ENCODE results near the gene TUBB2A.
A peak's percentile ranks its signal among the peaks of the same experiment; 100 is the strongest.

DNA sequence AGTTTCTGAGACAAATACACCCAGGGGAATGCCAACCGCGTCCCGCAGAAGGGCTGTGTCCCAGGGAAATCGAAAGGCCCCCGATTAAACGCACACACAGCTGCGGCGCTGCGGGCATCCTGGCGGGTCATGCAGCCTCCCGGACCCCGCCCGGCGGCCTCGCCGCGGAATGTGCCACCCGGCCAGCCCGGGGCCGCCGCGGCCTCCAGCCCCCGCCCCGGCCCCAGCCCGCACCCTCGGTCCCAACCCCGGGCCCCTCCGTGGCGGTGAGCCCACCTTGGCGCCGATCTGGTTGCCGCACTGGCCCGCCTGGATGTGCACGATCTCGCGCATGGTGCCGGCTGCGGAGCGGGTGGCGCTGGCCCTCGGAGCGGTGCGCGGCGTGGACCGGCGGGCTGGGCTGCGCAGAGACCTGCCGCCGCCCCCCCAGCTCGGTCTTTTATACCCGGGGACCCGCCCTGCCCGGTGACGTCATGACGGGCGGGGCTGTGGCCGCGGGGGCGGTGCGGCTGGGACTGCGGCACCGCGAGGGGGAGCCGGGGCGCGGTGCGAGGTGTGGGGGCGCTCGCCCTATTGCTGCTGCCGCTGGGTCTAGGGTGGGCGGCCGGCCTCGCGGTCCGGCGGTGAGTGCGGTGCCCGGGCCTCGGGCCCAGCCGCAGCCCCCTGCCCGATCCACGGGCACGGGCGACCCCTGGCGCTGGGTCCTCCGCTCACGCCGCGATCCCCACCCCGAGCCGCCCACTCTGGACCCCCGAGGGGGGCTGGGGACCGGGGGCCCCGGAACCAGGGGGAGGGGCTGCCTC lies at the start of gene TUBB2A:
- TF ChIP-seq, protein P1, sequence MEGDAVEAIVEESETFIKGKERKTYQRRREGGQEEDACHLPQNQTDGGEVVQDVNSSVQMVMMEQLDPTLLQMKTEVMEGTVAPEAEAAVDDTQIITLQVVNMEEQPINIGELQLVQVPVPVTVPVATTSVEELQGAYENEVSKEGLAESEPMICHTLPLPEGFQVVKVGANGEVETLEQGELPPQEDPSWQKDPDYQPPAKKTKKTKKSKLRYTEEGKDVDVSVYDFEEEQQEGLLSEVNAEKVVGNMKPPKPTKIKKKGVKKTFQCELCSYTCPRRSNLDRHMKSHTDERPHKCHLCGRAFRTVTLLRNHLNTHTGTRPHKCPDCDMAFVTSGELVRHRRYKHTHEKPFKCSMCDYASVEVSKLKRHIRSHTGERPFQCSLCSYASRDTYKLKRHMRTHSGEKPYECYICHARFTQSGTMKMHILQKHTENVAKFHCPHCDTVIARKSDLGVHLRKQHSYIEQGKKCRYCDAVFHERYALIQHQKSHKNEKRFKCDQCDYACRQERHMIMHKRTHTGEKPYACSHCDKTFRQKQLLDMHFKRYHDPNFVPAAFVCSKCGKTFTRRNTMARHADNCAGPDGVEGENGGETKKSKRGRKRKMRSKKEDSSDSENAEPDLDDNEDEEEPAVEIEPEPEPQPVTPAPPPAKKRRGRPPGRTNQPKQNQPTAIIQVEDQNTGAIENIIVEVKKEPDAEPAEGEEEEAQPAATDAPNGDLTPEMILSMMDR (IDR thresholded peaks at IDR 0.05): peak; percentile 85
- TF ChIP-seq ZFX (IDR thresholded peaks at IDR 0.05; ENCODE audit: borderline replicate concordance): no peak

All from 22Rv1 (cell line).